SU-DHL-6 (cell line): ENCODE data around the gene RBM19.

Experiments used
- H2AFZ ChIP-seq: fragments of 200-600 bp; sonication (generic); 2 replicates; pipeline ENCODE4 v1.6.1; 2014; ENCODE audit warnings: low read depth, mild to moderate bottlenecking, moderate library complexity, mixed read lengths, antibody characterized with exemption, low read length; ENCODE audit not compliant: severe bottlenecking
- H3F3A ChIP-seq: fragments of 200-600 bp; shearing (Covaris generic); 2 replicates; pipeline ENCODE4 v1.6.0; 2016; ENCODE audit warnings: antibody characterized with exemption, mild to moderate bottlenecking; ENCODE audit not compliant: insufficient read depth
- H3K27ac ChIP-seq: fragments of 200-600 bp; sonication (generic); 2 replicates; pipeline ENCODE4 v1.5.1; 2016; ENCODE audit warnings: low read depth, mild to moderate bottlenecking, low read length, moderate library complexity, mixed read lengths
- H3K27me3 ChIP-seq: fragments of 200-600 bp; sonication (generic), shearing (Covaris generic); 2 replicates; pipeline ENCODE4 v1.6.0; 2014; ENCODE audit warnings: mild to moderate bottlenecking, low read length
- H3K36me3 ChIP-seq: fragments of 200-600 bp; sonication (generic); 2 replicates; pipeline ENCODE4 v1.6.1; 2014; ENCODE audit warnings: mild to moderate bottlenecking, low read length, mixed read lengths
- H3K4me2 ChIP-seq: fragments of 300-600, 200-600 bp; shearing (Covaris generic), sonication (generic); 2 replicates; pipeline ENCODE4 v1.6.0; 2014; ENCODE audit warnings: low read length, low read depth, mild to moderate bottlenecking; ENCODE audit not compliant: poor library complexity, severe bottlenecking
- H3K4me3 ChIP-seq: fragments of 200-600 bp; sonication (generic); 2 replicates; pipeline ENCODE4 v1.5.1; 2014; ENCODE audit warnings: antibody characterized with exemption, low read length, mild to moderate bottlenecking, mixed read lengths; ENCODE audit not compliant: insufficient read depth, poor library complexity, severe bottlenecking
- H3K79me2 ChIP-seq: fragments of 200-600 bp; sonication (generic); 2 replicates; pipeline ENCODE4 v1.6.1; 2014; ENCODE audit warnings: mild to moderate bottlenecking, low read length, moderate library complexity; ENCODE audit not compliant: insufficient read depth
- H3K9ac ChIP-seq: fragments of 200-600 bp; sonication (generic); 2 replicates; pipeline ENCODE4 v1.7.0; 2014; ENCODE audit warnings: mild to moderate bottlenecking, low read length
- H3K9me2 ChIP-seq: fragments of 200-600 bp; sonication (generic); replicated peaks from 2 replicates; pipeline ENCODE4 v1.6.1; 2014; ENCODE audit warnings: low read length; ENCODE audit not compliant: insufficient read depth
- H3K9me3 ChIP-seq: fragments of 200-600 bp; sonication (generic); 2 replicates; pipeline ENCODE4 v1.6.1; 2014; ENCODE audit warnings: low read length, mixed read lengths; ENCODE audit not compliant: insufficient read depth
- H4K20me1 ChIP-seq: fragments of 200-600 bp; sonication (generic); 2 replicates; pipeline ENCODE4 v1.6.1; 2014; ENCODE audit warnings: low read depth, mild to moderate bottlenecking, antibody characterized with exemption, low read length, moderate library complexity, mixed read lengths
- CTCF ChIP-seq: fragments of 200-600 bp; sonication (generic); IDR thresholded peaks from one replicate; pipeline ENCODE4 v1.5.1; 2017; ENCODE audit warnings: antibody characterized with exemption, mild to moderate bottlenecking, low read length, moderate library complexity; ENCODE audit not compliant: insufficient read depth, poor library complexity, severe bottlenecking
- EZH2phosphoT487 ChIP-seq: fragments of 200-600 bp; sonication (generic), shearing (Covaris generic); conservative IDR thresholded peaks from 2 replicates; pipeline ENCODE4 v1.6.1; 2018; ENCODE audit warnings: mild to moderate bottlenecking, antibody characterized with exemption, low read length, moderate library complexity, mixed read lengths

Gene RBM19

GRCh38 chr12:113831476-113831875 lies 134.6 kb downstream of the RBM19 start:
- Histone ChIP-seq H3K9me2 (no peaks in the 10 kb centered on the region), H3K79me2 (no peaks in the 10 kb centered on the region), H3K4me3 (no peak overlapping the region), H4K20me1 (no peaks in the 10 kb centered on the region), H3K4me2 (no peak overlapping the region), H3K9me3 (no peaks in the 10 kb centered on the region), H3K27me3 (no peaks in the 10 kb centered on the region), H3K36me3 (no peaks in the 10 kb centered on the region), H2AFZ (no peak overlapping the region), H3K9ac (no peak overlapping the region), H3F3A (no peaks in the 10 kb centered on the region), H3K27ac (no peak overlapping the region)
- no peak for TF ChIP-seq CTCF
- TF ChIP-seq EZH2phosphoT487, result no peak

GRCh38 chr12:113831016-113831415 lies 135.1 kb downstream of the RBM19 start:
- H2AFZ ChIP-seq, result no peak overlapping the region
- H3K4me2 ChIP-seq, result no peak overlapping the region
- no peak overlapping the region for H3K27ac ChIP-seq
- H3K36me3 ChIP-seq, result no peaks in the 10 kb centered on the region
- H3K27me3 ChIP-seq, result no peaks in the 10 kb centered on the region
- H3K9ac ChIP-seq, result no peak overlapping the region
- no peak overlapping the region for H3K4me3 ChIP-seq
- TF ChIP-seq EZH2phosphoT487 (no peak), CTCF (no peak)
- H3K9me3 ChIP-seq, result no peaks in the 10 kb centered on the region
- no peaks in the 10 kb centered on the region for H3F3A ChIP-seq
- no peaks in the 10 kb centered on the region for H4K20me1 ChIP-seq
- H3K9me2 ChIP-seq, result no peaks in the 10 kb centered on the region
- H3K79me2 ChIP-seq, result no peaks in the 10 kb centered on the region

- Histone ChIP-seq H4K20me1 (no peaks in the 10 kb centered on the region), H3K9me3 (no peaks in the 10 kb centered on the region), H3K4me2 (no peak overlapping the region), H3K9ac (no peak overlapping the region), H3K36me3 (no peaks in the 10 kb centered on the region), H2AFZ (no peak overlapping the region), H3K4me3 (no peak overlapping the region), H3F3A (no peaks in the 10 kb centered on the region), H3K27me3 (no peaks in the 10 kb centered on the region), H3K79me2 (no peaks in the 10 kb centered on the region), H3K27ac (no peak overlapping the region), H3K9me2 (no peaks in the 10 kb centered on the region)
- TF ChIP-seq EZH2phosphoT487, result no peak
- TF ChIP-seq CTCF, result no peak
These were observed 136.9 kb downstream of the RBM19 start for GRCh38 chr12:113829212-113829611.
